ENCODE measurements around the gene CWC27. TPM values are rescaled to one million over a fixed set of nuclear protein-coding genes. Genes with fewer than 3 reads are reported as not detected.

Gene CWC27
- total and polyA plus RNA-seq, 2 of the 13 experiments (the other 11 are each of a cell fraction or from before 2014, with no cell fraction given) = 21.1 to 25.7 TPM

DNA sequence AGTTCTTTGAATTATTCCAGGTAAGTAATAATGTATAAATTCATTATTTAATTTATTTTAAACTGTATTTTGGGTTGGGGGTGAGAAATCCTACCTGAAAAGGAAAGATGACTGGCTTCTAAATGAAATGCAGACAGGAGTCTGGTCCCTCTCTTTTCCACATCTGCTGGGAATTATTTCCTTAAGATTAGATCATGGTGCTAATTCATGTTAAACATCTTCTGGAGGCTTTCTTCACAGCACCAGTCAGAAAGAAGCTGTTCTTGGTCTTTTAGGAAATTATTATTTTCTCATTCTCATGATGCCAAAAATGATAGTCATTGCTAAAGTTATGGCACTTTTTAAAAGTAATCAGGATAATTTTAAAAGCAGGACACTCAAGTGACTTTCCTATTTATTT is 254.2 kb downstream of the CWC27 start:
- CTCF ChIA-PET (ENCODE audit: low intra/inter-chr PET ratio, low total read pairs) = no interaction called here
- no TSS peak for BruUV-seq (replicated peaks)
- Histone ChIP-seq H4K20me1 (ENCODE audit: insufficient read depth, low read length) (no peaks in the 10 kb centered on the region), H3K27ac (ENCODE audit: extremely low read length, insufficient read depth, low read length) (no peak overlapping the region), H3K27me3 (ENCODE audit: control insufficient read depth in 1 of 2, insufficient read depth in 2 of 2, low read length in 2 of 2) (peaks cover 0 to 8% of the 10 kb centered on the region in 2 experiments; a peak in 1 of 5 replicates), H3K9ac (ENCODE audit: insufficient read depth, low read depth, low read length) (no peak overlapping the region), H3K4me3 (replicated peaks in 1 of 3; ENCODE audit: insufficient read depth in 1 of 3, low read depth in 2 of 3, low read length in 3 of 3) (no peak overlapping the region), H2AFZ (ENCODE audit: low read length) (no peak overlapping the region), H3K36me3 (replicated peaks in 1 of 2; ENCODE audit: control insufficient read depth in 1 of 2, insufficient read depth in 2 of 2, low read length in 2 of 2) (no peaks in the 10 kb centered on the region), H3K4me1 (ENCODE audit: insufficient read depth, low read length) (no peaks in the 10 kb centered on the region), H3K79me2 (ENCODE audit: insufficient read depth, low read length) (no peaks in the 10 kb centered on the region), H3K9me3 (ENCODE audit: low read length) (no peaks in the 10 kb centered on the region), H3K4me2 (ENCODE audit: low read depth, low read length) (no peak overlapping the region)
- intact Hi-C loops (cut with micrococcal nuclease; ENCODE audit: unreplicated experiment) = no loop called here
- TF ChIP-seq FOXK1 (CRISPR knock-in tag; IDR thresholded peaks at IDR 0.05; ENCODE audit: borderline replicate concordance, low read depth) (no peak), JUND (CRISPR knock-in tag; IDR thresholded peaks at IDR 0.05) (no peak)
- DNase-seq (ENCODE audit: low spot score) (no peak), FAIRE-seq (no peak), ATAC-seq (no peak)
- in situ Hi-C loops (cut with HindIII; ENCODE audit: extremely low pct_ligation_motif_present, low pct_unique_long_range_greater_than_20kb) = no loop called here
- POLR2A ChIA-PET = no interaction called here

DNA sequence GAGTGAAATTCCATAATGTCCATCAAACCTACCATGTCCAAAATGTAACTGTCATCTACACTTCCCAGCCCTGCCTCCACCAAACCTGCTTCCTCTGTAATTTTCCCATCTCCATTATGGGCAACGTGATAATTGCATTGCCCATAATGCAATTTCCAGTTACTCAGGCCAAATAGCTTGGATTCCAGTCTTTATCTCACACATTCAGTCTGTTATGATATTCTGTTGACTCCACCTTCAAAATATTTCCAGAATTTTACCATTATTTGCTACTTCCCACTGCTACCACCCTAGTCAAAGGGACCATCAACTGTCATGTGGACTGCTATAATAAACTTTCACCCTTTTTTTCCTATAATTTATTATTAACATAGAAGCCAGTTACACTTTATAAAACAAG is 256.0 kb downstream of the CWC27 start:
- Histone ChIP-seq H3K27me3 (ENCODE audit: control insufficient read depth in 1 of 2, insufficient read depth in 2 of 2, low read length in 2 of 2) (peaks cover 0 to 8% of the 10 kb centered on the region in 2 experiments; a peak in 1 of 5 replicates), H3K36me3 (replicated peaks in 1 of 2; ENCODE audit: control insufficient read depth in 1 of 2, insufficient read depth in 2 of 2, low read length in 2 of 2) (no peaks in the 10 kb centered on the region), H3K79me2 (ENCODE audit: insufficient read depth, low read length) (no peaks in the 10 kb centered on the region), H3K4me1 (ENCODE audit: insufficient read depth, low read length) (no peaks in the 10 kb centered on the region), H3K27ac (ENCODE audit: extremely low read length, insufficient read depth, low read length) (no peak overlapping the region), H2AFZ (ENCODE audit: low read length) (no peak overlapping the region), H3K9me3 (ENCODE audit: low read length) (no peaks in the 10 kb centered on the region), H4K20me1 (ENCODE audit: insufficient read depth, low read length) (no peaks in the 10 kb centered on the region), H3K4me2 (ENCODE audit: low read depth, low read length) (no peak overlapping the region), H3K9ac (ENCODE audit: insufficient read depth, low read depth, low read length) (no peak overlapping the region), H3K4me3 (replicated peaks in 1 of 3; ENCODE audit: insufficient read depth in 1 of 3, low read depth in 2 of 3, low read length in 3 of 3) (no peak overlapping the region)
- CTCF ChIA-PET (ENCODE audit: low intra/inter-chr PET ratio, low total read pairs) = no interaction called here
- DNase-seq (ENCODE audit: low spot score) (no peak), ATAC-seq (no peak), FAIRE-seq (no peak)
- WGBS (ENCODE audit: low lambda C conversion rate) = 22% methylated on average over 1 of the region's 1 CpG
- POLR2A ChIA-PET = no interaction called here
- no peak for TF ChIP-seq ZNF597 (CRISPR knock-in tag; IDR thresholded peaks at IDR 0.05)
- no peak for TF ChIP-seq TEF (CRISPR knock-in tag; IDR thresholded peaks at IDR 0.05)
- TF ChIP-seq HNRNPL (IDR thresholded peaks at IDR 0.05; ENCODE audit: low read depth, low read length) = no peak
- TF ChIP-seq KDM6A (CRISPR knock-in tag; IDR thresholded peaks at IDR 0.05; ENCODE audit: low read depth) = no peak
- TF ChIP-seq ZNF180 (CRISPR knock-in tag; IDR thresholded peaks at IDR 0.05; ENCODE audit: borderline replicate concordance, low read depth) = no peak
- TF ChIP-seq NFYC (CRISPR knock-in tag; IDR thresholded peaks at IDR 0.05) = no peak
- intact Hi-C loops (cut with micrococcal nuclease; ENCODE audit: unreplicated experiment) (no loop called here), in situ Hi-C loops (cut with HindIII; ENCODE audit: extremely low pct_ligation_motif_present, low pct_unique_long_range_greater_than_20kb) (no loop called here)
- BruUV-seq (replicated peaks) = no TSS peak
